ENCODE measurements around the gene KCNH1.

The KCNH1 gene

GRCh38 chr1:210723646-210724045 is 410.3 kb downstream of the KCNH1 start:
- no peak overlapping the region for H3K4me3 ChIP-seq (ENCODE audit: low read depth, low read length)
- TF ChIP-seq CTCF (IDR thresholded peaks at IDR 0.05; ENCODE audit: low read depth, low read length, missing control alignments) = no peak
- DNase-seq (ENCODE audit: low read depth) = no peak

GRCh38 chr1:210722410-210723081 is 411.4 kb downstream of the KCNH1 start:
- no peak for DNase-seq (ENCODE audit: low read depth)
- TF ChIP-seq CTCF (IDR thresholded peaks at IDR 0.05; ENCODE audit: low read depth, low read length, missing control alignments) = no peak

GRCh38 chr1:210715072-210715471 is 418.9 kb downstream of the KCNH1 start:
- H3K4me3 ChIP-seq (ENCODE audit: low read depth, low read length) = no peak overlapping the region
- TF ChIP-seq CTCF (IDR thresholded peaks at IDR 0.05; ENCODE audit: low read depth, low read length, missing control alignments) = no peak
- DNase-seq (ENCODE audit: low read depth) = no peak

More at GRCh38 chr1:210722410-210723081, 411.4 kb downstream of the KCNH1 start:
- no peak overlapping the region for H3K4me3 ChIP-seq (ENCODE audit: low read depth, low read length)

- TF ChIP-seq CTCF (IDR thresholded peaks at IDR 0.05; ENCODE audit: low read depth, low read length, missing control alignments) = no peak
- no peak overlapping the region for H3K4me3 ChIP-seq (ENCODE audit: low read depth, low read length)
- DNase-seq (ENCODE audit: low read depth) = no peak
Measured at GRCh38 chr1:210711825-210712612, 421.9 kb downstream of the KCNH1 start.

- no peak for TF ChIP-seq CTCF (IDR thresholded peaks at IDR 0.05; ENCODE audit: low read depth, low read length, missing control alignments)
- H3K4me3 ChIP-seq (ENCODE audit: low read depth, low read length) = no peak overlapping the region
- DNase-seq (ENCODE audit: low read depth) = no peak
Measured at GRCh38 chr1:210709701-210710100, 424.2 kb downstream of the KCNH1 start.

- TF ChIP-seq CTCF (IDR thresholded peaks at IDR 0.05; ENCODE audit: low read depth, low read length, missing control alignments) = no peak
- no peak overlapping the region for H3K4me3 ChIP-seq (ENCODE audit: low read depth, low read length)
- no peak for DNase-seq (ENCODE audit: low read depth)
Measured at GRCh38 chr1:210707300-210708240, 426.4 kb downstream of the KCNH1 start.

All from GM12864 (cell line).